ENCODE results near the gene IQGAP1. TPM values are rescaled to one million over a fixed set of nuclear protein-coding genes. Genes with fewer than 3 reads are reported as not detected.

Gene IQGAP1
- total and polyA plus RNA-seq, 2 of the 4 experiments (the other 2 are of a cell fraction) = 87.5 to 207 TPM

GRCh38 chr15:90545095-90545494 lies 157.1 kb downstream of the IQGAP1 start:
- no peaks in the 10 kb centered on the region for H3K4me1 ChIP-seq (ENCODE audit: control insufficient read depth, insufficient read depth, low read length)
- H3K9ac ChIP-seq (ENCODE audit: low read depth, low read length) = no peak overlapping the region
- H3K4me2 ChIP-seq (ENCODE audit: low read depth, low read length) = no peak overlapping the region
- 0 out of 2 replicates have a peak, but pooled peaks cover 5% of the 10 kb centered on the region for H4K20me1 ChIP-seq (ENCODE audit: insufficient read depth, low read length)
- H3K4me3 ChIP-seq (ENCODE audit: insufficient read depth, low read depth, low read length) = no peak overlapping the region
- H3K14ac ChIP-seq (replicated peaks; ENCODE audit: low read depth, low read length) = no peak overlapping the region
- H2AFZ ChIP-seq (replicated peaks; ENCODE audit: low read length, poor library complexity) = no peak overlapping the region
- ATAC-seq (ENCODE audit: low read depth) (no peak), DNase-seq (no peak)
- peaks cover 13 to 45% of the 10 kb centered on the region in 2 experiments for H3K79me1 ChIP-seq (ENCODE audit: low read depth in 1 of 2, low read length in 2 of 2)
- H2BK5ac ChIP-seq (ENCODE audit: low read depth, low read length, poor library complexity, severe bottlenecking) = no peak overlapping the region
- in situ Hi-C loops (cut with MboI; ENCODE audit: low sequenced_read_pairs) (no loop called here), dilution Hi-C loops (cut with HindIII; ENCODE audit: low sequenced_read_pairs, unreplicated experiment) (no loop called here), intact Hi-C loops (cut with micrococcal nuclease) (no loop called here)
- ChIA-PET POLR2A (ENCODE audit: unreplicated experiment) (no interaction called here), CTCF (no interaction called here)
- no peak overlapping the region for H2AK9ac ChIP-seq (replicated peaks; ENCODE audit: low read depth, low read length, poor library complexity)
- WGBS, 2 experiments (ENCODE audit: extremely low coverage in 2 of 2, insufficient read length in 1 of 2) = no CpG with 5 or more reads among the region's 7 CpGs
- H3K4ac ChIP-seq (ENCODE audit: low read depth, low read length) = no peak overlapping the region
- no peak overlapping the region for H3K27ac ChIP-seq (ENCODE audit: insufficient read depth, low read length)
- peaks cover 4% of the 10 kb centered on the region; the same call in 1 of the 2 replicates for H3K9me1 ChIP-seq (ENCODE audit: insufficient read depth, low read length)
- no peak overlapping the region for H4K8ac ChIP-seq (ENCODE audit: low read depth in 2 of 2, low read length in 2 of 2)
- no peak overlapping the region for H2AK5ac ChIP-seq (ENCODE audit: low read depth, low read length)
- no peak overlapping the region for H2BK20ac ChIP-seq (ENCODE audit: low read depth, low read length)
- H2BK15ac ChIP-seq (ENCODE audit: low read depth, low read length) = no peak overlapping the region
- no peak overlapping the region for H2BK120ac ChIP-seq (ENCODE audit: low read depth, low read length)
- H4K5ac ChIP-seq (ENCODE audit: low read depth, low read length) = no peak overlapping the region
- H3K27me3 ChIP-seq (ENCODE audit: control insufficient read depth, insufficient read depth, low read length) = no peaks in the 10 kb centered on the region
- H3K18ac ChIP-seq (ENCODE audit: low read depth, low read length) = no peak overlapping the region
- TF ChIP-seq CEBPB (IDR thresholded peaks at IDR 0.05; ENCODE audit: low read depth, low read length) (no peak), CTCF (conservative IDR thresholded peaks at IDR 0.05; ENCODE audit: low read depth, low read length) (no peak), CHD1 (IDR thresholded peaks at IDR 0.05; ENCODE audit: low read depth, low read length) (no peak), MXI1 (IDR thresholded peaks at IDR 0.05; ENCODE audit: borderline replicate concordance, low read depth, low read length) (no peak), SMC3 (IDR thresholded peaks at IDR 0.05; ENCODE audit: low read depth, low read length) (no peak), FOS (IDR thresholded peaks at IDR 0.05; ENCODE audit: low read depth, low read length) (no peak), ELK1 (IDR thresholded peaks at IDR 0.05; ENCODE audit: borderline replicate concordance, low read depth, low read length) (no peak)
- no TSS peak for BruUV-seq (replicated peaks)
- no peak overlapping the region for H3K56ac ChIP-seq (ENCODE audit: extremely low read depth, insufficient read depth, low read length)
- peaks cover 14% of the 10 kb centered on the region for H3K36me3 ChIP-seq (ENCODE audit: control insufficient read depth, insufficient read depth, low read length)
- no peak overlapping the region for H4K91ac ChIP-seq (ENCODE audit: insufficient read depth, low read depth, low read length)
- no peak overlapping the region for H3K23ac ChIP-seq (ENCODE audit: low read depth, low read length)
- no peaks in the 10 kb centered on the region for H3K9me3 ChIP-seq (ENCODE audit: control insufficient read depth, insufficient read depth, low read length)
